Esophagus squamous epithelium (tissue), 5 donors: ENCODE measurements around the gene ACTL6B. TPM values are rescaled to one million over a fixed set of nuclear protein-coding genes. Genes with fewer than 3 reads are reported as not detected.
A peak's percentile ranks its signal among the peaks of the same experiment; 100 is the strongest.
"Not testable (repeated sequence)": the region's sequence is repeated elsewhere in the genome, so short reads cannot be mapped to it uniquely, and the experiment has no call there.

Source experiments
- DNase-seq: peaks from one replicate; lab custom pipeline; 2025; lab: John Stamatoyannopoulos, UW
- H3K27ac ChIP-seq, 4 donors: fragments of 200-600 bp; sonication (generic); one replicate each; pipeline ENCODE4 v1.5.1; 2016 to 2019; ENCODE audit warnings: mild to moderate bottlenecking in 1 of 4
- H3K27me3 ChIP-seq, 4 donors: fragments of 200-600 bp; sonication (generic); 1 replicate in 3 of 4; 2 replicates in 1 of 4; pipeline versions ENCODE4 v1.5.1 to v1.6.0; 2017 to 2021; ENCODE audit warnings: antibody characterized with exemption in 1 of 4
- H3K36me3 ChIP-seq, 3 donors: fragments of 200-600 bp; sonication (generic); one replicate each; pipeline ENCODE4 v1.5.1; 2016 to 2019
- H3K4me1 ChIP-seq, 3 donors: fragments of 200-600 bp; sonication (generic); one replicate each; pipeline ENCODE4 v1.5.1; 2017 to 2019
- H3K4me3 ChIP-seq, 4 donors: fragments of 200-600 bp; sonication (generic); 1 replicate in 3 of 4; 2 replicates in 1 of 4; pipeline ENCODE4 v1.5.1; 2016 to 2019; ENCODE audit warnings: mild to moderate bottlenecking in 2 of 4, moderate library complexity in 1 of 4
- H3K9me3 ChIP-seq, 3 donors: fragments of 200-600 bp; sonication (generic); one replicate each; pipeline ENCODE4 v1.5.1; 2016 to 2019
- CTCF ChIP-seq, 6 experiments: fragments of 450-650 bp in 4 of 6; fragments of 200-600 bp in 2 of 6; sonication (generic) in 2 of 6; IDR thresholded peaks; one replicate each; pipeline ENCODE4 v1.5.1; 2016 to 2019; ENCODE audit warnings: antibody characterized with exemption in 6 of 6, mild to moderate bottlenecking in 4 of 6, moderate library complexity in 4 of 6
- POLR2A ChIP-seq, 4 donors: fragments of 450-650 bp; IDR thresholded peaks; one replicate each; pipeline ENCODE4 v1.6.1; 2017; ENCODE audit warnings: antibody characterized with exemption in 4 of 4, mild to moderate bottlenecking in 4 of 4, moderate library complexity in 3 of 4
- WGBS, 2 donors: methylation state at CpG; one replicate each; pipeline ENCODE4 v1.1.5; 2018; 5-methylcytosine and 5-hydroxymethylcytosine counted together
- intact Hi-C: fragments of 100-400 bp; cut with DNase I; formaldehyde crosslinking; loops from one replicate; pipeline ENCODE4 v1.15.0; 2022
- total RNA-seq, 4 donors: library from RNA; depleted of rRNA; stranded (reverse); fragments of >200 nt; gene quantifications; one replicate each; pipeline ENCODE4 v1.1.0, GENCODE V29; 2016
- donor health status: DM: yes; HTN: yes; CAD: no.

The ACTL6B gene
- total RNA-seq: not detected

- Histone ChIP-seq H3K36me3 (no peaks in the 10 kb centered on the region), H3K27ac (no peak within 1 kb of the TSS), H3K9me3 (peaks cover 0 to 6% (median 0%) of the 10 kb centered on the region in 3 donors), H3K4me1 (peaks cover 0 to 14% (median 8%) of the 10 kb centered on the region in 3 donors), H3K4me3 (no peak within 1 kb of the TSS), H3K27me3 (peaks cover 0 to 72% (median 19%) of the 10 kb centered on the region in 4 donors)
- TF ChIP-seq POLR2A (IDR thresholded peaks at IDR 0.05): no peak
- no peak for TF ChIP-seq CTCF (IDR thresholded peaks at IDR 0.05)
- intact Hi-C loops: no loop called here
- no peak for DNase-seq
- WGBS, 2 donors: 16 to 21% methylated on average over 11 to 14 of the region's 63 CpGs
Observed at GRCh38 chr7:100655908-100656674, at the start of gene ACTL6B. ACTL6B (minus strand) TSS chr7:100656448; CDS start chr7:100656354, 94 bp downstream.

- H3K36me3 ChIP-seq: peaks cover 0 to 25% (median 0%) of the 10 kb centered on the region in 3 donors
- intact Hi-C loops: no loop called here
- 0% methylated on average over 1 to 3 of the region's 25 CpGs for WGBS, 2 donors
- no peak for DNase-seq
- H3K4me1 ChIP-seq: peaks cover 13 to 28% (median 13%) of the 10 kb centered on the region in 3 donors
- TF ChIP-seq POLR2A (IDR thresholded peaks at IDR 0.05) (no peak), CTCF (IDR thresholded peaks at IDR 0.05) (peak; percentile 82 to 97 (median 88))
- H3K9me3 ChIP-seq: no peaks in the 10 kb centered on the region
- H3K27me3 ChIP-seq: no peaks in the 10 kb centered on the region
- H3K4me3 ChIP-seq: peak overlapping the region; percentile 80 to 96 (median 82)
- peak overlapping the region; percentile 92 to 98 (median 92) for H3K27ac ChIP-seq
Observed at GRCh38 chr7:100705320-100705752, 49.1 kb upstream of the ACTL6B start.

DNA sequence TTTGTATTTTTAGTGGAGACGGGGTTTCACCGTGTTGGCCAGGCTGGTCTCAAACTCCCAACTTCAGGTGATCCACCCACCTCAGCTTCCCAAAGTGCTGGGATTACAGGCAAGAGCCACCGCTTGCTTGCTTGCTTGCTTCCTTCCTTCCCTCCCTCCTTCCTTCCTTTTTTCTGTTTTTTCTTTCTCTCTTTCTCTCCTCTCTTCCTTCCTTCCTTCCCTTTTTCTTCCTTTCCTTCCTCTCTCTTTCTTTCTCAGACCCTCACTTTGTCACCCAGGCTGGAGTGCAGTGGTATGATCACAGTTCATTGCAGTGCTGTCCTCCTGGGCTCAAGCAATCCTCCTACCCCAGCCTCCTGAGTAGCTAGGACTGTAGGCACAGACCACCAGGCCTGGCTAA is 44.8 kb upstream of the ACTL6B start:
- H3K27ac ChIP-seq, H3K9me3 ChIP-seq, DNase-seq, H3K27me3 ChIP-seq, H3K4me3 ChIP-seq, H3K4me1 ChIP-seq, H3K36me3 ChIP-seq, intact Hi-C loops: not testable (repeated sequence)
- WGBS, 2 donors: 43 to 75% methylated on average over 3 of the region's 3 CpGs

DNA sequence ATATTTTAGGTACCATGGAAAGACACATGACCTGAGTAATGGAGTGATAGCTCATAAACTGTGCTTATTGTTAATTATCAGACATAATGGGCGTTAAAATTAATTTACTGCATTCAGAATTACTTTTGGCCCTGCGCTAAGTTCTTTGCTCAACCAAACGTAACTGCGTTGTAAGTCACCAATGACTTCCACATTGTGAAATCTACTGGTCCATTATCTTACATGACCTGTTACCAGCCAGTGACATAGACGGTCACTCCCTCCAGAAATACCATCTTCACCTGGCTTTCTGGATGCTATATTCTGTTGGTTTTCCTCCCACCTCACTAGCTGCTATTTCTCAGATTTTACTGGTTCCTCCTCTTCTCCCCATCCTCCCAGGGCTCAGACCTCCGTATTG is 42.8 kb upstream of the ACTL6B start:
- no peak for DNase-seq
- Histone ChIP-seq H3K36me3 (no peaks in the 10 kb centered on the region), H3K27ac (no peak overlapping the region), H3K27me3 (peaks cover 0 to 7% (median 0%) of the 10 kb centered on the region in 4 donors), H3K9me3 (no peaks in the 10 kb centered on the region), H3K4me1 (peaks cover 0 to 10% (median 7%) of the 10 kb centered on the region in 3 donors), H3K4me3 (no peak overlapping the region)
- intact Hi-C loops: loop anchor here (5.0 to 10.0 kb wide), 2 partner anchors 158 to 224 kb away; partner anchors contain the start of gene TSC22D4
- 72 to 74% methylated on average over 5 of the region's 6 CpGs for WGBS, 2 donors
- TF ChIP-seq CTCF (IDR thresholded peaks at IDR 0.05) (no peak), POLR2A (IDR thresholded peaks at IDR 0.05) (no peak)

DNA sequence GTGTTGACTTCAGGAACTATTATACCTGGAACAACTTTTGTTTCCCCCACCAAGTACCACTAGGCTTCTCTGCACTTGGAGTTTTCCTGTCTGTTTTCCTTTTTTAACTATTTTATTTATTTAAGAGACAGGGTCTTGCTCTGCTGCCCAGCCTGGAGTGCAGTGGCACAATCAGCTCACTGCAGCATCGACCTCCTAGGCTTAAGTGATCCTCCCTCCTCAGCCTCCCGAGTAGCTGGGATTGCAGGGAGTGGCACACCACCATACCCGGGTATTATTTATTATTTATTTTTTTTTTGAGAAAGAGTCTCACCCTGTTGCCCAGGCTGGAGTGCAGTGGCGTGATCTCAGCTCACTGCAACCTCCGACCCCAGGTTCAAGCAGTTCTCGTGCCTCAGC is 39.9 kb upstream of the ACTL6B start:
- intact Hi-C loops: loop anchor here (5.0 to 10.0 kb wide), 2 partner anchors 161 to 221 kb away; partner anchors contain the start of gene TSC22D4
- Histone ChIP-seq H3K9me3 (no peaks in the 10 kb centered on the region), H3K27ac (no peak overlapping the region), H3K4me1 (peaks cover 18 to 34% (median 29%) of the 10 kb centered on the region in 3 donors), H3K4me3 (no peak overlapping the region), H3K27me3 (peaks cover 0 to 7% (median 0%) of the 10 kb centered on the region in 4 donors), H3K36me3 (no peaks in the 10 kb centered on the region)
- no peak for DNase-seq
- 68 to 80% methylated on average over 6 of the region's 6 CpGs for WGBS, 2 donors
- TF ChIP-seq POLR2A (IDR thresholded peaks at IDR 0.05): no peak
- no peak for TF ChIP-seq CTCF (IDR thresholded peaks at IDR 0.05)
